NCI-H187 (cell line): ENCODE results near the gene DUOX1.

Source experiments
- DNase-seq, 2 experiments: peaks; one replicate each; lab custom pipeline; 2025; lab: John Stamatoyannopoulos, UW

DUOX1 gene

DNA sequence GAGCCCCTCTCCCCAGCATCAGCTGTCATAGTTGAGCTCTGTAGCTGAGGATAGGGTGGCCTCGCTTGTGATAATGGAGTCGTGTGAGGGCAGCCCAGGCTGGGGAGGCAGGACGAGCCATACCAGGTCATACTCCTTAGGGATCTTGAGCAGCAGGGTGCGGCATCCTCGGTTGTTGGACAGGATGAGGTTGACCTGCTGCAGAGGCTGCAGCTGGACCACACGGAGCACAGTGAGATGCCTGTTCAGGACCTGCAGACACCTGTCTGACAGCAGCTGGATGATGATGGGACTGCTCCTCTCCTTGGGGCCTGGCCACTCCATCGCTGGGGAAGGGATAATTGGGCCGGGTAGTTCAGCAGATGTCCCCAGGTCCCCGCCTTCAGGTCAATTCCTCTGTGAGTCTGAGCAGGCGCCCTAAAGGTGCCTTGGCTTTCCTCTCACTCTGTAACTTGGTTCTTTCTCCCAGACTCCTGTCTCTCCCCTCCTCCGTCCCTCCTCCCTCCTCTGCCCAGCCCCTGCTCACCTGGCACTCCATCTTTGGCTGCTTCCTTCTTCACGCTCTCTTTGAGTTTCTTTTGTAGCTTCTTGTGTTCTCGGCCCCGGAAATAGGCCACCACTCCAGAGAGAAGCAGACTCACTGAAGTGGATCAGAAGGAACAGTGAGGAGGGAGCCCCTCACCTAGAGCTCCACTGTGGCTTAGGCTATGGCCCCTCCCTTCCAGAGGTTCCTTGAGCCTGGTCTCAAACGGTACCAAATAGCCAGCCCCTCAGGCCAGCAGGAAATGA is 23.6 kb upstream of the DUOX1 start:
- no peak for DNase-seq

DNA sequence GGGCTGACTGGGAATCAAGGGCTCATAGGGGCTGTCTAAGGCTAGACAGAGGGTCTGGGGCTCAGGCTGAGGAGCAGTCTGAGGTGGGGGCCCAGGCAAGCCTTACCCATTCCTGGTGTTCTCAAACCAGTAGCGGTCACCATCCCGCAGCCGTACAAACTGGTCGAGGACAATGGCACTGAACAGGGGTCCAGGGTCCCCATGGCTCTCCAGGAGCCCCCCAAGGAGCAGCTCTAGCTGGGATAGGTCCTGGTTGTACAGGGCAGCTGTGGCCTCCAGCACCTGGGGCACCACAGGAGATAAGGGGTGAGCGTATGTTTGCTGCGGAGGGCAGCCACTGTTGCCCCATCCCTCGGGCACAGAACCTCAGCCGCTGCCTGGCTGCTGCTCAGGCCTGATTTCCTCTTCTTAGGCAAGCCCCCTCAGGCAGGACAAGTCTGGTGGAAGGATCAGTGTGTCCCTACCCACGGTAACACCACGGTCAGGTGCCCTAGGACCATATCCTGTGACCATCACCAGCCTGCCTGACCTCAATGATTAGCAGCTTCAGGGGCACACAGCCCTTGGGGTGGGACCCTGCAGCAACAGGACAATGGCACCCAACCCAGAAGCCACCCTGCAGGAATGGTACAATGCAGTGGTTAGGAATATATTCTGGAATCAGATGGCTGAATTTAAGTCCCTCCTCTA is 21.7 kb upstream of the DUOX1 start:
- no peak for DNase-seq

DNA sequence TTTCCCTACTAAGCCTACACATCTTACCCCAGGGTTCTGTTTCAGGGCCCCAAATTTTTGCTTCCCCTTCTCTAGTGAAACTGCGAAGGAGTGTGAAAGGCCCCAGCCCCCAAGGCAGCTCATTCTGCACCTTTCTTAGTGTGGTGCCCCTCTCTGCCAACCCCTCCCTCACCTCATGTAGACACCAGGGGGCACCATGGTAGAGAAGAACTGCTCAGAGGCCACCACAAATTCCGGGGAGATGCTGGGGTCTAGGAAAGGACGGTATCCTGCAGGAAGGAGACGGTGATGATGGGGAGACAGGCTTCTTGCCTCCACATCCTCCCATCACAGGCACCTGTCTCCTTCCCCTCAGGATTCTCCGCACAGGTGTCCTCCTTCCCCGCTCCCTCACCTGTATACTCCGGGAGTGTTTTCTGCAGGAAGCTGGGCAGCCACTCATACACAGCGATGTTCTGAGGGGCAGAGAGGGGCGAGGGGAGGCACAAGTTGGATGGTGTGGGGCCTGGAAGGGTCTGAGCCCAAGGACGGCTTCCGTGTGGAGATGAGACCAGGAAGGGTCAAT is 19.5 kb upstream of the DUOX1 start:
- no peak for DNase-seq

DNA sequence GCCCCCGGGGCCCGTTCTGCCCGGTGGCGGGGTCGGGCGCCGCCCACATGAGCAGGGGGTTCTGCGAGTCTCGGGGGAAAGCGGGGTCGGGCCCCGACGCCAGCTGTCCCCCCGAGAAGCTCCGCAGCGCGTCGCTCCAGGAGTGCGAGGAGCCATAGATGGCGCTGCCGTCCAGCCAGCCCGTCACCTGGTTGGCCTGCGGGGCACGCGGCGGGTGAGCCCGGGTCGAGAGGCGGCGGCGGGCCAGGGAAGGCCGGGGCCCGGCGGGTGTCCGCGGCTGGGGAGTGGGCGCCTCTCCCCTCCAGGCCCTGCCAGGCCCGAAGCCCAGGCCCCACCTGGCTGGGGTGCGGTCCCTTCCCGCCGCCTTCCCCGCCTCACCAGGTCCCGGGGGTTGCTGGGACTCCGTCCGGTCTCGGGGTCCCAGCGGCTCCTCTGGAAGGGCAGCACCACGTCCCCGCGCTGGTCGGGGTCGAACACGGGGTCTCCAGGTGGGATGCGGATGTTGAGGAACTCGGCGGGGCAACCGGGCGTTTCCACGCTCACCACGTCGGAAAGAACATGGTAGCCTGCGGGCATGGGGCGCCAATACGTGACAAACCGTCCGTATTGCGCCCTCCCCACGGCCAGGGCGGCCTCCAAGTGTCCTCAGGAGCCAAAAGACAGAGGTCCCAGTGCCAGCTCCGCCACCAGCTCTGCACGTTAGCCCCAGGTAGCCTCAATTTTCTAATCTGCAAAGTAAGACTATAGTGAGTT is 18.2 kb upstream of the DUOX1 start:
- DNase-seq = no peak

DNA sequence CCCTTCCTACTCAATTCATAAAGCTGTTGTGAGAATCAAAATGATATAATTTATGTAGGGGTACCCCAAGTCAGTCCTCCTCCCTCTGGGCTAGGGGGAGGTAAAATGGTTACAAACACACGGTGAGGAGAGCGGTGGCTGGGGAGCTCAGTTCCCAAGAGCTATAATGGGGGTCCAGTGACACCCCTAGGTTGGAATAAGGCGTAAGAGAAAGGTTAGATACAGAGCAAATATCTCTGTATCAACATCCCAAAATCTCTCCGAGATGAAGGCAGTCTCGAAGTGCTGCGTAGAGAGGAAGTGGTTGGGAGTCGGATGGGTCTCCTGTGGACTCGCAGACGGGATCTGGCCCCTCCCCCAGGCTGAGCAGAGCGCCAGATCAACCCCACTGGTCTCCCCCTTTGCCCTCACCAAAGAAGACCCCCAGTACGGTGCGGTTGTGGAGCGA is 17.6 kb upstream of the DUOX1 start:
- DNase-seq = no peak

DNA sequence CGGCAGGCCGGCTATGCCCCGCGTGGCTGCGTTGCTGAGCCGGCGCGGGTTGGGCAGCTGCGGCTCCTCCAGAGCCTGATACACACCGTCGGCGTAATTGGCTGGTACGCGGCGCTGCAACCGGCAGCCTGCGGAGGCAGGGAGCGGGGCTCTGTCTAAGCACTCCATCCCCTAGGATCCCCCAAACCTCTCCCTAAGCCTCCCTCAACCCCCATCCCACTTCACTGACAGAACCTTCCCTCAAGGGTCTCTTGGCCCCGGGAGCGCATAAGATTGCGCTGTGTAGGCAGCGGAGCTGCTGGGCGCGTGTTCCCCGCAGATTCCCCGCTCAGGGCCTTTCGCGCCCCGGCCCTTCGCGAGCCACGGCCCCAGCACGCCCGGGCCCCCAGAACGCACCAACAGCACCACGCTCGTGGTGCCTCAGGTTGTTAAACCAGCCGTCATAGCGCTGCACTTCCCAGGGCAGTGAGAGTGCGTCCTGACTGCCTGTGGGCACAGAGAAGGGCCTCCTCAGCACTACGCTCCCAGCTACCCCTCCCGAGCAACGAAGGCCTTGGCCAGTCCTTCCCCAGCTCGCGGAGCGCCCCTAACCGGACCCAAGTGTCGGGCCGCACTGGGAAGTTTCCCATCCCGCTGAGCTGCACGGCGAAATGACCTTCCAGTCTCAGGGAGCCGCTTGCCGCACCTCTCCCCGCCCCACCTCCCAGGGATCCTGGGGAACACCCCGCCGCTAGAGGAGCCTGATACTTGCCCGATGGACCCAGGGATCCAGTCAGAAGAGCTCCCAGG is 17.0 kb upstream of the DUOX1 start:
- DNase-seq = no peak

DNA sequence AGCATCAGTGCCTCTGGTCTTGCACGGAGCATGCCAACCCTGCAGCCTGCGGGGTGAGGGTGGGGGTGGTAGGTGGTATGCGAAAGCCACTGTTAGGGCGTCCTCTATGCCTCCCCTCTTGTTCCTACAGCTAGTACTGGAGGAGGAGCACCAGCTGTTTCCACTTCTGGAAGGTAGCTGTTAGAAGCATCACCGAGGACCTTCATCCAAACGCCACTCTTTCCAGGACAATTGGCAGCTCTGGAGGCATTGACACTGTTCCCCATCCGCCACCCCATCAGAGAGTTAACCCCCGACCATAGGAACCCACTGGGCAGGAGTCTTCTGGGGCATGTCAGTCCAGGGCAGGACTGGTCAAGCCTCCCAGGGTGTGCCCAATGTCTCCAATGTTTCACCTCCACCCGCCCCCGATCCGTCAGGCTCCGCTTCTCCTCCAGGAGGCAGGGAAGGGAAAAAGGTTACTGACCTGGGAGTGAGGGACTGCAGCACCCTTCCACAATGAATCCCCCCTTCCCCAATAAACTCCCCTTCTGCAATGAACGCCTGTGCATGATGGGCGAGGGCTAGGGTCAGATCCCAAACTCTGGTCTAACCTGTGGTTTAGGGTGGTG is 16.3 kb upstream of the DUOX1 start:
- DNase-seq = no peak

DNA sequence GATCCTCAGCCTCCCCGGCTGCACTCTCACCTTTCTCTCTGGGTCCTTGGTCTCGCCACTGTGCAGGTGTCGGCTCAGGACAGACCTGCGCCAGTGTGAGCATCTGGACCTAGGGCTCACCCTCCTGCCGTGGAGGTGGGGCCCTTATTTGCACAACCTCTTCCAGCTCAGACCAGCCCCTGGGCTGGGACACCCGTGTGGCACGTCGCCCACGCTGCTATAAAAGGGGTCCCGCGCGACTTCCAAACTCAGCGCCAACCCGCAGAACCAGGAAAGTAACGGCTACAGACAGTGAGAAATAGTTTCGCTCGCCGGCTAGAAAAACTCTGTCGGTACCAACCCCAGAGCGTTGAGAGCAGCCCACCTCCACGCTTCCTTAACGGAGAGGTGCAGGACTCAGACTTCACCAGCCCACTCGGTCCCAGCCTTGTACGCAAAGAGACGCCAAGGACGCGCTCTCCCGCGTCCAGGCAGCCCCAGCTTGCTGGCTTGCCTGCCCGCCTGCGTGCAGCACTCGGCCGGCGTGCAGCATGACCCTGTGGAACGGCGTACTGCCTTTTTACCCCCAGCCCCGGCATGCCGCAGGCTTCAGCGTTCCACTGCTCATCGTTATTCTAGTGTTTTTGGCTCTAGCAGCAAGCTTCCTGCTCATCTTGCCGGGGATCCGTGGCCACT is 15.6 kb upstream of the DUOX1 start, which contains the start of the genes DUOX2 and DUOXA2:
Gene DUOX2, minus strand, starts transcription at position 97 of the 675 bp plus-strand sequence. CDS start 761 bp downstream, outside the sequence.
Gene DUOXA2, plus strand, starts transcription at position 251 of the 675 bp plus-strand sequence. Its CDS starts 280 bp downstream, at position 531.
- no peak for DNase-seq

DNA sequence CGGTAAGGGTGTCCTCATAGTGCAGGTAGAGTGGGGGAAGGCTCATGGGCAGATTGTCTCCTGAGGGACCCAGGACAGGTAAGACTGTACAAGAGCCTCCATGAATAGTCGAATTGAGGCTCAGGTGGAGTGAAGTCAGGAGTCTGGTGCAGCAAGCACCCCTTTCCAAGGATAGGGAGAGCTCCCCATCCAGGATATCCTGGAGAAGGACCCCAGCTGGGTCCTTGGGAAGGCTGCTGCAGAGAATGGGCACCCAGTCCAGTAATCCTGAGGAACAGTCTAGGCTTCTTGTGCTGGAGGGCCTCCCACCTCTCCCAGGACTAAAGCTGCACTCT is 15.1 kb upstream of the DUOX1 start:
- DNase-seq = no peak

DNA sequence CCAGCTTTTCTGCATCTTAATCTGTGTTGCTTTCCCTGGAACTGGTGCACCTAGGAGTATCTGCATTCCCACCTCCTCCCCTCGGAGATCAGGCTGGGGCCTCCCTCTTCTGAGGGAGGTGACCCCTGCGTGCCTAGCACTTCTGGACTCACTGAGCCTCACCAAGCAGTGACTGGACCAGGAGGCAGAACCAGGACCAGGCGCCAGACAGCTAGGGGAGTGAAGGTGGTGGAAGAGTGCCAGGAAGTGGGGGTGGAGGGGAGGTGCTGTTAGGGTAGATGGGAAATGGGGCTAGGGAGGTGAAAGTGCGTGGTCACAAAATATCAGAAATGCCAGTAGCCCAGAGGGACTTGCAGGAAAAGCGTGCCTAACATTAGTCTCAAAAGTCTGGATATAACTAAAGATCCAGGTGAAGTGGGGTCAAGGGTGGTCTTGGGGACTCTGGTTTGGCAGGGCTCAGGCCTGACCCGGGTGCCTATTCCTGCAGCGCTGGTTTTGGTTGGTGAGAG is 14.4 kb upstream of the DUOX1 start:
- DNase-seq = no peak

DNA sequence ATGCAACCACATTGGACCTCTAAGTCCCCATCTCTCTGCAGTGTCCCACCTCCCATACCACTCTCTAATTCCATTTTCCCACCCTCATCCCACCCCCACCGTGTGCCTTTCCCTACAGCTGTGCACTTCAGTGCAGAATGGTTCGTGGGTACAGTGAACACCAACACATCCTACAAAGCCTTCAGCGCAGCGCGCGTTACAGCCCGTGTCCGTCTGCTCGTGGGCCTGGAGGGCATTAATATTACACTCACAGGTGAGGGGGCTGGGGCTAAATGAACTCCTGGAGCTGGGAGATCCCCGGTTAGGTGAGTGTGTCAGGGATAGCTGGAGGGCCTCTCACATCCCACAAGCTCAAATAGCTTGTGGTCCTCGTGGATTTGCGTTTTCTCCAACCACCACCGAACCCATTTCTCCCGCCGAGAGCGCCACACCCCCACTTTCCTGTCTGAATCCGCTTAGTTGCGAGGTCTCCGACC is 13.8 kb upstream of the DUOX1 start:
- DNase-seq = no peak

DNA sequence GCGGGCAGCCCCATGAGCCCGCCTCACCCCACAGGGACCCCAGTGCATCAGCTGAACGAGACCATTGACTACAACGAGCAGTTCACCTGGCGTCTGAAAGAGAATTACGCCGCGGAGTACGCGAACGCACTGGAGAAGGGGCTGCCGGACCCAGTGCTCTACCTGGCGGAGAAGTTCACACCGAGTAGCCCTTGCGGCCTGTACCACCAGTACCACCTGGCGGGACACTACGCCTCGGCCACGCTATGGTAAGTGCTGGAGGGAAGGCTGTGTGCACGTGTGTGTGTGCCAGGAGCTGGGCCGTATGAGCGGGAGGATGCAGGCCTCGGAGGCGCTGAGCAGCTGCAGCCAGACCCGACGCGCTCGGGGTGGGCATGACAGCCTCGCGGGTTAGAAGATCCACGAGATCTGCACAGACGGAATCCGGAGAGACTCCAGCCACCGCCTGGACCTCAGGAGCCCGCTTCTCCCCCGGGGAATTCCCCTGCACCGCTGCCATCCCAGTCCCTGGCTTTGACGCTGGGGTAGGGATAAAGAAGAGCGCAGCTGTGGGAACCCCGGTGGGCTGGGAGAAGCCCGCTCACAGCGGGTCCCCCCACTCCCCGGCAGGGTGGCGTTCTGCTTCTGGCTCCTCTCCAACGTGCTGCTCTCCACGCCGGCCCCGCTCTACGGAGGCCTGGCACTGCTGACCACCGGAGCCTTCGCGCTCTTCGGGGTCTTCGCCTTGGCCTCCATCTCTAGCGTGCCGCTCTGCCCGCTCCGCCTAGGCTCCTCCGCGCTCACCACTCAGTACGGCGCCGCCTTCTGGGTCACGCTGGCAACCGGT is 13.1 kb upstream of the DUOX1 start:
- DNase-seq = no peak

DNA sequence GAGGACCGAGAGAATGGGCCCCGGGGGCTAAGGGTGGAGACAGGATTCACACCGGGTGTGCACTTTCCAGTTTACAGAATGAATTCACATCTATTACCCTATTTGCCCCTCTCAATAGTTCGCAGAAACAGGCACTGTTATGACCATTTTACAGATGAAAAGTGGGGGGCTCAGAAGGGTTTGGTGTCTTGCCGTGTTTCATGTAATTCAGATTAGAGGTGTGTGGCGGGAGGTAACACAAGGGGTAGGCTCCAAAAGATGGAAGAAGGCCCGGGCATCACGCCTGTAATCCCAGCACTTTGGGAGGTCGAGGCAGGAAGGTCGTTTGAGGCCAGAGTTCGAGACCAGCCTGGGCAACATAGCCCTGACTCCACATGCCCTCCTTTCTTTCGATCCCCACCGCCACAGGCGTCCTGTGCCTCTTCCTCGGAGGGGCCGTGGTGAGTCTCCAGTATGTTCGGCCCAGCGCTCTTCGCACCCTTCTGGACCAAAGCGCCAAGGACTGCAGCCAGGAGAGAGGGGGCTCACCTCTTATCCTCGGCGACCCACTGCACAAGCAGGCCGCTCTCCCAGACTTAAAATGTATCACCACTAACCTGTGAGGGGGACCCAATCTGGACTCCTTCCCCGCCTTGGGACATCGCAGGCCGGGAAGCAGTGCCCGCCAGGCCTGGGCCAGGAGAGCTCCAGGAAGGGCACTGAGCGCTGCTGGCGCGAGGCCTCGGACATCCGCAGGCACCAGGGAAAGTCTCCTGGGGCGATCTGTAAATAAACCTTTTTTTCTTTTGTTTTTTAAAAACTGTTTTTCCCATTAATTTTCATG is 12.3 kb upstream of the DUOX1 start:
- no peak for DNase-seq

DNA sequence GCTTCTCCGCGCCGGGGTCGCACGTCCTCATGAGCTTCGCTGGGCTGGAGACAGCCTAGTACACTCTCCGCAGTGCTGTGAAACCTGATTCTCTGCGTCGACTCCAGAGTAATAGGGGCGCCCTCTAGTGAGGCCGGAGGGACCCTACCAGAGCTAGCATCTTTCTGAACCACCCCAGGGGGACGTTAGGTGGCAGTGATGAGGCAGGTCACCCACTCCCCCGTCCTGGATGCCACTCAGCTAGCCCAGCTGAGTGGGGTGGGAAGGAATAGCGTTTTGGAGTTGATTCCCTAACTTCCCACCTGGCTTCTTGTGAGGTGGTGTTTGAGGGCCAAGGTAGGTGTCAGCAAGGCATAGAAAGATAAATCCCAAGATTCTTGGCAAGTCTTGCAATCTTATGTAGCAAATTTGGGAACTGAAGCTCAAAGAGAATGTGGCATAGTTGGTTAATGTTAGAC is 11.6 kb upstream of the DUOX1 start:
- DNase-seq = peak; percentile 54 to 66

DNA sequence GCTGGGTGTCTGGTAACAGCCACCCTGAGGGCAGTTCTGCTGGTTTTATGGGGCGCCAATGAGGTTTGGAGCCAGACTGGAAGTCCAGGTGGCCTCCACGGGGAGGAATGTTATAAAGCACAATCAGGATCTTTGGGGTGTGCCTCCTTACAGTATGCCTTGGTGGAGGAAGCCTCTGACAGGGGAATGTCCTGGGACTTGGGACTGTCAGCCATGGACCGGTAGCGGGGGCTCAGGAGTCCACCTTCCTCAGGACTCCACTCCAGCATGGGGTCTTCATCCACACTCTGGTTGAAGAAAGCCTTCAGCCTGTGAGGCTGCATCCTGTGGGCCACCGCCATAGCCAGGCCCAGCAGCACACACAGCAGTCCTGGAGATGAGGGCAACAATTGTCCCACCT is 10.8 kb upstream of the DUOX1 start:
- no peak for DNase-seq

DNA sequence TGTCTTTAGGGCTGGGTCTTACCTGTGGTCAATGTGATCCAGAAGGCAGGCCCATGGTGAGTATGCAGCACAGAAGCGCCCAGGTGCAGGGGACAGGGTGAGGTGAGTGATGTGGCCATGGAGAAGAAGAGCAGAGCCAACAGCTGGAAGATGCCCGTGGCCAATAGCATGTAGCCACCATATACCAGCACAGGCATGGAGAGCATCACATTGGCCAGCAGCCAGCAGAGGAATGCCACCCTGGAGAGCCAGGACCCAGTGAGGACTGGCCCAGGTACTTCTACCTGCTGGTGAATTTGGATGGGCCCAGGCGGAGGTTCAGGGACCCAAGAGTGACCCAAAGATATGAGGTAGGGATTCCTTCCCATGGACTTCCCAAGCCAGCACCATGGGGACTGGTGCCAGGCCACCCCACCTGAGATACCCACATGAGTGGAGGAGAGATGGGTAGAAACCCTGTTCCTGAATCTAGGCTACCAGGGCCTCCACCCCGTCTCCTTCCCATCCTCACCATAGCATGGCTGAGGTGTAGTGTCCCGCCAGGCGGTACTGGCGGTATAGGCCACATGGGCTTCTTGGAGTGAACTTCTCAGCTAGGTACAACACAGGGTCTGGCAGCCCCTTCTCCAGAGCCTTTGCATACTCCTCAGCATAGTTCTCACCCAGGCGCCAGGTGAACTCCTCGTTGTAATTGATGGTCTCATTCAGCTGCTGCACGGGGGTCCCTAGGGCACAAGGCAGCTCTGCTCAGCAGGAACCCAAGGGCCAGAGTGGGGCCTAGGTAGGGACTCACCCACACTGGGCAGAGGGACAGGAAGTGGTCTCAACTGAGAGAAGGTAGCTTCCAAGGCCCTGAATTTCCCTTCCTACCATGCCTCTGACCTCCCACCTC is 9.5 kb upstream of the DUOX1 start:
- no peak for DNase-seq

DNA sequence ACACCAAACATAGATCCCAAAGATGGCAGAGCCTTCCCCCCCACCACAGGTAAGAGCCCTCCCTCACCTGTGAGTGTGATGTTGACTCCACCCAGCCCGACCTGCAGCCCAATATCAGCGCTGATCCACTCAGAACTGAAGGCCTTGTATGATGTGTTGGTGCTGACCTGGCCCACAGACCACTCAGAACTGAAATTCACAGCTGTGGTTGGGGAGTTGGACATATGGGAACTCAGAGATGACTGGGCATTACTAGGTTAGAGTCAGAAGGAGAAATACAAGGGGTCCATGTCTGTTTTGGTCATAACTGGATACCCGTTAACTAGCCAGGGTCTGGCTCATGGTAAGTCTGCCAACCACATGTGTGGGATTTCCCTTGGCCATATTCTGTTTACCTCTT is 8.8 kb upstream of the DUOX1 start:
- DNase-seq = no peak
